ENCODE measurements around the gene SECISBP2L.

DNA sequence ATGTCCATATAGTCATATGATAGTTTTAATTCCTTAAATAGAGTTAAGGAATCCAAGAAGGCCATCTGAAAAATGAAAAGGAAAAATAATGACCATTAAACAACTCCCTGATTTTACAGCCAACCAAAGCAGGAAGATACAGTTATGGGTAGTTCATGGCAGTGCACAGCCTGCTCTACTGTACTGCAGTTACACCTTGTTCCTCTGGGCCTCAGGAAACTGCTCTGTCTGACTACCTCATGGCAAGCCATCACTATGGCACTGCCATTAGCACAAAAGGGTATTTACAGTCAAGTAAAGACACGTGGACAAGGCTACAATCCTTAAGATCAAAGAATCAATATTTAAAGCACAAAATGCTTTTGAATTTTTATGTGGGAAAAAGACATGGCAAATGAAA lies 19.5 kb downstream of the SECISBP2L start:
- no peak for TF ChIP-seq EZH2 (IDR thresholded peaks at IDR 0.05; ENCODE audit: borderline replicate concordance)
- TF ChIP-seq, protein P1, sequence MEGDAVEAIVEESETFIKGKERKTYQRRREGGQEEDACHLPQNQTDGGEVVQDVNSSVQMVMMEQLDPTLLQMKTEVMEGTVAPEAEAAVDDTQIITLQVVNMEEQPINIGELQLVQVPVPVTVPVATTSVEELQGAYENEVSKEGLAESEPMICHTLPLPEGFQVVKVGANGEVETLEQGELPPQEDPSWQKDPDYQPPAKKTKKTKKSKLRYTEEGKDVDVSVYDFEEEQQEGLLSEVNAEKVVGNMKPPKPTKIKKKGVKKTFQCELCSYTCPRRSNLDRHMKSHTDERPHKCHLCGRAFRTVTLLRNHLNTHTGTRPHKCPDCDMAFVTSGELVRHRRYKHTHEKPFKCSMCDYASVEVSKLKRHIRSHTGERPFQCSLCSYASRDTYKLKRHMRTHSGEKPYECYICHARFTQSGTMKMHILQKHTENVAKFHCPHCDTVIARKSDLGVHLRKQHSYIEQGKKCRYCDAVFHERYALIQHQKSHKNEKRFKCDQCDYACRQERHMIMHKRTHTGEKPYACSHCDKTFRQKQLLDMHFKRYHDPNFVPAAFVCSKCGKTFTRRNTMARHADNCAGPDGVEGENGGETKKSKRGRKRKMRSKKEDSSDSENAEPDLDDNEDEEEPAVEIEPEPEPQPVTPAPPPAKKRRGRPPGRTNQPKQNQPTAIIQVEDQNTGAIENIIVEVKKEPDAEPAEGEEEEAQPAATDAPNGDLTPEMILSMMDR (IDR thresholded peaks at IDR 0.05; ENCODE audit: poor library complexity) = no peak

Measured in hepatocyte (in vitro differentiated cells).